OCI-M2 (cell line): ENCODE results near the gene NDUFA8.

Experiments
- DNase-seq: peaks from one replicate; lab custom pipeline; 2025; ENCODE audit not compliant: unreplicated experiment; lab: John Stamatoyannopoulos, UW

Gene NDUFA8

GRCh38 chr9:122138560-122139268, 20.9 kb downstream of the NDUFA8 start:
- no peak for DNase-seq

DNA sequence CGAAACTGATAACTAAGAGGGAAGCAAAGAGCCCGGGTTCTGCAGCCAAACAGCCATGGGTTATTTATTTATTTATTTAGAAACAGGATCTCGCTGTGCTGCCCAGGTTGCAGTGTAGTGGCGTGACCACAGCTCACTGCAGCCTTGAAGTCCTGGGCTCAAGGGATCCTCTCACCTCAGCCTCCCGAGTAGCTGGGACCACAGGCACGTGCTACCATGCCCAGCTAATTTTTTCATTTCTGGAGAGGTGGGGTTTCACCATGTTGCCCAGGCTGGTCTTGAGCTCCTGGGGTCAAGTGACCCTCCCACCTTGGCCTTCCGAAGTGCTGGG, 24.1 kb downstream of the NDUFA8 start:
- DNase-seq = no peak

- no peak for DNase-seq
These were observed 24.6 kb downstream of the NDUFA8 start for GRCh38 chr9:122134822-122135528.

DNA sequence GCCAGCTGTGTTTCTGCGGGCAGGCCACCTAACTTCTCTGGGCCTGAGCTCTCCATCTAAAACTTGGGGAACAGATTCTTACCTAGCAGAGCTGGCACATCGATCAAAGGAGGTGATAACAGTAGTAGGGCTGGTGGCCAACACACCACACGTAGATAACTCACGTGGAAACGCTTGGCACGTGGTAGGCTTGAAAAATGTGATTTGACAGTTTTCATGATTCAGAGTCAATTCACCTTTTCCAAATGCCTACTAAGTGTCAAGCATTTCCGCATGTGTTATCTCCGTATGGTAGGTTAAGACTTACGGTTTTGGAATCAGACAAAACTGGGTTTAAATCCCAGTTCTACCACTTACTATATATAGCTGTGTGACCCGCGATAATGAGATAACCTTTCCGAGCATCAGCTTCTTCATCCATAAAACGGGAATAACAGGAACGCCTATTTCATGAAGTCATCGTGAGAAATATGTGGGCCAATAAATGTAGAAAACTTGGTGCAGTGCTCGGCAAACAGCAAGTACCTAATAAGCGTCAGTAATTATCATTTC, 25.5 kb downstream of the NDUFA8 start:
- no peak for DNase-seq

DNA sequence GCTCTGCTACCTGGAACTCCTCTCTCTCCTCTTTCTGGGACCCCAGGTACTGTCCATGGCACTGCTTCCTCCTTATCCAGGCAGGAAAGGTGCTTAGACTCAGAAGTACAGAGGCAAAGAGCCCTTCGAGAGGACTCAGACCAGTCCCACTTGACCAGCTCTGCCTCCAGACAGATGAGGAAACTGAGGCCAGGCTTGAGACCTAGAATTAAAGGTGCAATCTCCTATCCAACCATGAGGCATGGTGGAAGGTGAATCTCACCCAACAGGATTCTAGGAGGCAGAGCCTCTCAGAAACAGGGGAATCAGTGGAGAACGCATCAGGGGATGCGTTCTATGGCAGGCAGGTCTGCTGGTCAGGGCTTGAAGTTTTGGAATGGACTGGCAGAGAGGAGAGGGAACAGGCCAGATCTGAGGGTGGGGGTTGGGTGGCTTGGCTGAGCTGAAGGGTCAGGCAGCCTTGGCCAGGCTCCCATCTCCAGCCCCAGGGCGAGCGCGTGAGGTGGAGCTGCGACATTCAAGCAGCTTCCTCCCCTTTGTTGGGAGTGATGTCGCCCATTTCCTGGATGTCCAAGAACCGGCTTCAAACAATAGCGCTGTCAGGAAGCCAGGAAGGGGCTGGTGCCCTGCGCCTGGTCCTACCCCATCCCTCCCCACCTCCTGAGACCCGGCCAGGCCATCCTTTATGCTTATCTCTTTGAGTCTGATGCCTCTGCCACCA, 26.2 kb downstream of the NDUFA8 start:
- no peak for DNase-seq

- no peak for DNase-seq
These were observed 27.0 kb downstream of the NDUFA8 start for GRCh38 chr9:122132539-122132938.

DNA sequence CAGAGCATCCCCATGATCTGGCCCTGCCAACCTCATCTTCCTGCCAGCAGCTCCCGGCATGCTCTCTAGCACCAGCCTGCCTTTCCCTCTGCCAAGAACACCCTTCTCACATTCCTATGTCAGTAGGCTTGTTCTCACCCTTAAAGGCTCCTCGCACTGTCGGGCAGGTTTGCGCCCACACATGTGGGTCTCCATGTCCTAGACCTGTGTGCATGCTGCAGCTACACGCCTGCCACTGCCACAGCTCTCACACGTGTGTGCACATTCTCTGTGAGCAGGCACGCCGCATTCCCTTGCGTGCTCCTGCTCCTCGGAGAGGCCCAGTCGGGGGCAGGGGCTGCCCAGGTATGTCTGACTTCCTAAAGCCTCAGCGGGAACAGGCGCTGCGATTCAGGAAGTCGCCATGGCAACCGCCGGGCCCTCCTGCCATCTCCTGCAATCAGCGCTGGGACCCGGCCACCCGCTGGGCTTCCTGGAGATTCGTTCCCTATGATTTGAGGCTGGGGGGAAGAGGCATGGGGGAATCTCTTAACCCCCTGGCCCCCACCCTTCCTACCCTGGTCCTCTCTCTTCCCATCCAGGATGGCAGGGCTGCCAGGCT, 28.1 kb downstream of the NDUFA8 start:
- no peak for DNase-seq

DNA sequence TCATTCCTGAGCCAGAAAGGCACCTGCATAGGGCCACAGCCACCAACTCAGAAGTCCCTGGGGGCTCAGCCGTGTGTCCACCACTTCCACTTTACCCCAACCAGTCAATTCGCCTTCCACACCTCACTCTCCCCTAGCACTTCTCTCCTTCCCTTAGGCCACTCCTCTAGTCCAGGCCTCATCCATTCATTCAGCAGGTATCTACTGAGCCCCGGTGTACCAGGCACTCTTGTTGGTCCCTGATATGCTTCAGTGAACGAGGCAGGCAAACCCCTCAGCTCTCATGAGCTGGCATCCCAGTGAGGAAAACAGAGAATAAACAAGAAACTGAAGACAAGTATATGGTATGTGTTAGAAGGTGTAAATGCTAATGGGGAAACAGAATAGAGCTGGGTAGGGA, 28.7 kb downstream of the NDUFA8 start:
- DNase-seq = no peak

GRCh38 chr9:122129969-122130368, 29.6 kb downstream of the NDUFA8 start:
- no peak for DNase-seq

- DNase-seq = no peak
These were observed 30.6 kb downstream of the NDUFA8 start for GRCh38 chr9:122128969-122129343.

DNA sequence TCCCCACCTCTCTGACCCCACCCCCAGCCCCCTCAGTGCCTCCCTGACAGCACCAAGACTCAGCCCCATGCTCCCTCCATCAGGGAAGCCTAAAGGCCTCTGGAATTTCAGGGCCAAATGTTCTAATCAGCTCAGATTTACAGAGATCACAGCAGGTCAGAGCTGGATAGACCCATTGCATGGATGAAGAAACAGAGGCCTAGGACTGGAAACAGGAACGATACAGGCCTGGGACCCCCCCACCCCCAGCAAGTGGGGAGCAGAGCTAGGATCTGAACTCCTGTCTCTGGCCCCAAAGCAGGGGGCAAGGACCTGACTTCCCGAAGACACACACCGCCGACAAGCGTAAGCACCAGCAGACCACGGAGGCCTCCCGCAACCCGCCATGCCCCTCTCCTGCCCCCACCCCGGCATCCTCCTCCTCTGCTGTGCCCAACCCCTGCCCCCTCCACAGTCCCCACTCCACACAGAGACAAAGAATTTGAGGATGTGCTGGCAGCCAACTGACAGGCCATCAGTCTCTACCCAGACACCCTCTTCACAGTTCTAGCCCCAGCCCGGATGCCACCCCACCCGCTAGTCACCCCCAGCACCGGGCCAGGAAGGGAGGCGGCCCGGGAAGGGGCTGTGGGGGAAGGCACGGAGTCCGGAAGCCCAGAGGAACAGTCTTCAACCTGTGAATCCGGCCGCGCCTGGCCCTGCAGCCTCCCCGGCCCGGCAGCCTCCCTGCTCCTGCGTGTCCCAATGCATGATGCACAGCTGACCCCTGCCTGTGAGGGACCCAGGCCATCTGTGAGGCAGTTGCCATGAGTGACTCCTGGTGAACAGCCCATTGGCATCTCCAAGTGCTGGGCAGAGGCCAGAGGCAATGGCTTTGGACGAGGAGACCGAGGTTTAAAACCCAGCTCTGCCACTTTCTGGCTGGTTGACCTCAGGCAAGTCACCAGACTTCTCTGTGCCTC, 31.3 kb downstream of the NDUFA8 start:
- DNase-seq = no peak

DNA sequence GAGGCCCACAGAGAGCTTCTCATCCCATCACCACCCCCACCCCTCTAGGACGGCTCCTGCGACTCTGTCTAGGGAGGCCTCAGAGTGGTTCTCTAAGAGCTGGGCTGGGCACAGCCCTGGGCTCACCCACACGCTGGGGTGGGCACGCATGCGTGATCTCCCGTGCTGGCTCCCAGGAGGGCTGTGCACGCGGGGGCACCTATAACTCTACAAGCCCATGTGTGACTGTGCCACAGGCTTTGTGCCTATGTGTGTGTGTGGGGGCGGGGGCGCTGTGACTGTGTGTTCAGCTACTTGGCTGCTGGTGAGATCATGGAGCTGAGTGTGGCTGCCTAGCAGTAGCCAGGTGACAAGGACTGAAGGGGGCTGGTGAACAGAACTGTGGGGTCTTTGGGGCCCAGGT, 32.2 kb downstream of the NDUFA8 start:
- DNase-seq = no peak

- DNase-seq = no peak
These were observed 33.0 kb downstream of the NDUFA8 start for GRCh38 chr9:122126331-122127261.

DNA sequence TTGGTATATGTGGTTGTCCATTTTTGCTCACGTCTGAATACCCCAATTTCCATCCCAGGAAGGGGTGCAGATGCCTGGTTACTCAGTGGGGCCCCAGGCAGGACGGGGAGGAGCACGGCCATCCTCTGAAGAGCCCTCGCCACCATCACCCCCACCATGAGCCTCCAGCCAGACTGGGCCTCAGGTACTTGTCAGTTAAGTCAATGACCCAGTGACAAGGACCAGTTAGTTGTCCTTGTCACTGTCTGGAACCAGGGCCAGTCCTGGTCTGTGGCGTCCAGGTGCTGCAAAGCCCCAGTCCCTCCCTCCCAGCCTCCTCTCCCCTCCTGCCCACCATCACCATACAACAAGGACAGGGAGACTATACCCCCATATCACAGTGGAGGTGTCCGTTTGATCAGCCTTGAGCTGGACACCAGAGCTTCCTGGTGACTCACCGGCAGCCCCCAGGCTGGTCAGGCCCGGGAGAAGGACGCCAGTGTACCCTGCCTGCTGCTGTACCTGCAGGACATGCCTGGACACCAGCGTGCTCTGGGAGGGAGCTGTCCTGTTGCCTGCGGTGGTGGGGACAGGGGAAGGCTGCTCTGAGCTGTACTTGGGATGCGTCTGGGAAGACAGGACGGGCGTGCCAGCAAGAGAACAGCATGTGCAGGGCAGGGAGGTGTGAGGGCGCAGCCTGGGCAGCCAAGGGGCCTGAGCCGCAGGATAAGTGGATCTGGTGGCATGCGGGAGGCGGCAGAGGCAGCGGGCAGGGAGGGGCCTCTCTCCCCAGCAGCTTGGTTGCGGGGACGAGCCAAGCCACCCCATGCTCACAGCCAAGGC, 33.9 kb downstream of the NDUFA8 start:
- DNase-seq = no peak

- peak; percentile 11 for DNase-seq
These were observed 34.4 kb downstream of the NDUFA8 start for GRCh38 chr9:122125158-122125508.

DNA sequence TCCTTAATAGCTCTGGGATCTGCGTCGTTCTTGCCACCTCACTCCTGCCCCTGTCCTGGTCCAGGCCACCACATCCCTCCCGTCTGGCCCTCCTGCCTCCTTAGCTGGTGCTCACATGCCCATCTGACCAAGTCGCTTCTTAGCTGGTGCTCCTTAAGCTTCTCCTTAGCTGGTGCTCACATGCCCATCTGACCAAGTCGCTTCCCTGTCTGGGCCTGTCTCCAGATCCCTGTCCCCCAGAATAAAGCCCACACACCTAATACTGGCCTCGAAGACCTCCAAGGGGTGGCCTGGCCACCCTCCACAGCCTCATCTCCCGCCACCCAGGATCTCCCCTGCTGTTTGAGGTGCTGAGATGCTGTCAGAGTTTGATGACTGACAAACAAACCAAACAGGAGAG, 35.1 kb downstream of the NDUFA8 start:
- DNase-seq = no peak

GRCh38 chr9:122124048-122124447, 35.5 kb downstream of the NDUFA8 start:
- DNase-seq = no peak

DNA sequence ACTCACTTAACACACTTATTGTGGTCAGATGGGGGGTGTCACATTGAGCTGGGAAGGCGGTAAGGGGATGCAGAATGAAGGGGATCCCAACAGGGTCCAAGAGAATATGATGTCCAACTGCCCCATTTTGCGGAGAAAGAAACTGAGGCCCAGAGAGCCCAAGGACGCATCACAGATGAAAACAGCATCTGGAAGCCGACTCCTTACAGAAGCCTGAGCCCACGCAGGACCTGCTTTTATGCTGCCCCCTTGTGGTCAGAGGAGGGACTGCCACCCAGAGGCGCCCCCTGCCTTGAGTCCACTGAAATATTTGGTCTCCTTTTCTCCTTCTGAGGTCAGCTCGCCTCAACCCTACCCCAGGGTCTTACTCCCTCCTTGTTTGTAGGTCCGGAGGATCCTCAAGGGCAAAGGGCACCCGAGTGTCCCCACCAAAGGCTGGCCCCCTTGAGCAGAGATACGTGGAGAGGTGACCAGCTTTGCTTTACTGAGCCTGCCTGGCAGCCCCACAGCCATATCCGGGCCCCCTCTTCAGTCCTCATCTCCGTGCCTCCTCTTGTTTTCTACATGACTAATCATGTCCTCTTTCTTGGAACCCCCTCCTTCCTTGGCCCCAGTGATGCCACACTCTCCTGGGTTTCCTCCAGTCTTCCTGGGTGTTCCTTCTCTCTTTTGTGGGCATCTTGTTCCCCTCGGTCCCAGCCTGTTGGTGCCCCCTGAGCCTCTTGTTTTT, 36.5 kb downstream of the NDUFA8 start:
- no peak for DNase-seq
